NCI-H1694 treated with DMSO at 0.1 percent for 48 hours (cell line): ENCODE measurements around the gene HSH2D.
"Not testable (repeated sequence)": the region's sequence is repeated elsewhere in the genome, so short reads cannot be mapped to it uniquely, and the experiment has no call there.

ENCODE experiments used
- DNase-seq: peaks from one replicate; lab custom pipeline; 2025; lab: John Stamatoyannopoulos, UW

Gene HSH2D

DNA sequence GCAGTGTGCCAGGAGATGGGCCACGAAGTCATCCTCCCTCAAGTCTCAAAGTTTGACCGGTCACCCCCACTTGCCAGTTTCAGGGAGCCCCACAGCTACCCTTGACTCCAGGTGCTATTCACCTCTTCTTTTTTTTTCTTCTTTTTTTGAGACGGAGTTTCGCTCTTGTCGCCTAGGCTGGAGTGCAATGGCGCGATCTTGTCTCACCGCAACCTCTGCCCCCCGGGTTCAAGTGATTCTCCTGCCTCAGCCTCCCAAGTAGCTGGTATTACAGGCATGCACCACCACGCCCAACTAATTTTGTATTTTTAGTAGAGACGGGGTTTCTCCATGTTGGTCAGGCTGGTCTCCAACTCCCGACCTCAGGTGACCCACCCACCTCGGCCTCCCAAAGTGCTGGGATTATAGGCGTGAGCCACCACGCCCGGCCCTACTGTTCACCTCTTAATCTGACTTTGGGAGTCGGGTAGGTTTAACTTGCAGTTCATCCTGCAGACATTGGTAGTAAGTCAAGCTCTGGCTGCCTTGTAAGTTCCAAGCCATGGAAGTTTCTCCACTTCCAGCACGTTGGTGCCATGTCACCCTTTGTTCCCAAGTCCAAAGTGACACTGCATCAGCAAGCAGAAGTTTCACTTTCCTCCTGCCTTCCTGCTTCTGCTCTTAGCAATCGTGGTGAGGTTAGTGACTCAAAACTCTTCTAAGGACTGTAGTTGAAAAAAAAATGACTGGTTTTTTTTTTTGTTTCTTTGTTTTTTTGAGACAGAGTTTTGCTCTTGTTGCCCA, 24.2 kb upstream of the HSH2D start:
- not testable (repeated sequence) for DNase-seq

DNA sequence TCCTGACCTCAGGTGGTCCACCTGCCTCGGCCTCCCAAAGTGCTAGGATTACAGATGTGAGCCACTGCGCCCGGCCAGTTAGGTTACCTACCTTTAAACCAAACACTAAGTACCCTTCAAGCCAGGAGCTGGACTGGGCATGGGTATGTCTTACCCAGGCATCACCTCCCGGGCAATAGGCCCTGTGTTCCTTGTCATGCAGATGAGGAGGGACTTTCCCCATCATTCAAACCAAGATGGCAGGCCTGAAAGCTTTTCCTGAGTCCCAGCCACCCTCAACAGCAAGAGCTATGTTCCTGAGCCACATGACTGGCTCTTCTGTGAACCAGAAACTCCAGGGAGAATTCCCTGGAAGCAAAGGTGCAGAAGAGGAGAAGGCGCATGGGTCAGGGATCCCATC, 22.3 kb upstream of the HSH2D start:
- no peak for DNase-seq

DNA sequence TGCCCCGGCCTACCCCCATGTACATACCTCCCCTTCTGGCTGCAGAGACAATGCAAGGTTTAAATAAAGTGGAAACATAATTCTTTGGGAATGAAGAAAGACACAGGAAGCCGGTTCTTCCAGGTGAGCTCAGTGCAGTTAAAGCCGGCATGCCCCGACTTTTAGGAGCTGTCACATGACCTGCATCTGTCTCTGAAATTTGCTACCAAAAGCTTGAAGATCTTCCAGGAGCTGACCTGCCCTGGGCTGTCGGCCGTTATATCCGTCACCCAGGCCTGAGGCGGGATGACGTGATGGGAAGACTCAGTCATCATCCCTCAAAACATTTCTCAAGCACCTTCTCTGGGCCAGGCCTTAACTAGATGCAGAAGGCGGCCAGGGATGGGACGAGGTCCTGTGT, 21.5 kb upstream of the HSH2D start:
- no peak for DNase-seq

DNA sequence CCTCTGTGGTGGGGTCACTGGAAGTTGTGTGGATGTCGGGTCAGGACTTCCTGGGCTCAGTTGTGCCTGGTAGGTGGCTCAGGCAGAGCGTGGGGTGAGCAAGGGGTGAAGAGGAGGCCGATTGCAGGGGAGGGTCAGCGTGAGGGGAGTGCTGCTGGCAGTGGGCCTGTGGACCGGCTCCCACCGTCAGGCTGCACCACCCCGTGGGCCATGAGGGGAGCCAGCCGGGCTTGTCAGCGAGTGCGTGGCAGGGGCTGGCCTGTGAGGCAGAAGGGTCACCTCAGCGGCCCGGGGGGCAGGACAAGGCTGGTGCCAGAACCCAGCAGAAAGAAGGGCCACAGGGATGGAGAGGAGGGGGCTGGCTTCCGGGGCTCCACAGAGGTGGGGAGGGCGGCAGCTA, 18.5 kb upstream of the HSH2D start:
- DNase-seq: no peak

DNA sequence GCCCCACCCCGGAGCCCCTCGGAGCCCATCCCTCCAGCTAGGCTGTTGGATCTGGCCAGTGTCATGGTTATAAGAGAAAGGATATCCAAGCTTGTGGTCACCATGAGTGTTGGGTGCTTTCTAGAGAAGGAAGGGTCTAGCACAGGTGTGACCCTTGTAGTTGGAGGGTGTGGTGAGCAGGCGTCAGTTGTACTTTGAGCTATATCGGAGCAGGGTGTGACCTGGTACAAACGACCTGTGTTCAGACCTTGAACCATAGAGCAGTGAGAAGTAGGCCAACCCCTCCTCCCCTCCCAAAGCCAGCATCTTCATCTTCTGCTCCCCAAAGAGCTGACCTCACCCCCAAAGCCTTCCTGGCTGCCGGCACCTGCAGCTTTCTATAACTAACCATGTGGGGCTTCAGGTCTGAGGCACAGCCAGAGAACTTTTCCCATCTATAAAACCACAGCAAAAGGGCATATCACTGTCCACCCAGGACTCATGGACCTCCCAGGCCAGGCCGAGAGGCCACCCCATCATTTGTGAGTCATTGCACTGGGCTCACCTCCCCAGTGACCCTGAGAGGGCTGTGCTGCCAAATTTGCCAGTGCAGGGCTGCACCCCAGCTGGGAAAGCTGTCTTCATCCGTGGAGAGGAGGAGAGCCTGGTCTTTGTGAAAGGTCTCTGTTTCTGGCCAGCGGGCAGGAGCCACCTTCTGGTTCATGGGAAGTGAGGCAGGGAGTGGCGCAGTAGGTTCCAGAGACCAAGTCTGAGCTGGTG, 17.6 kb upstream of the HSH2D start:
- DNase-seq: no peak

DNA sequence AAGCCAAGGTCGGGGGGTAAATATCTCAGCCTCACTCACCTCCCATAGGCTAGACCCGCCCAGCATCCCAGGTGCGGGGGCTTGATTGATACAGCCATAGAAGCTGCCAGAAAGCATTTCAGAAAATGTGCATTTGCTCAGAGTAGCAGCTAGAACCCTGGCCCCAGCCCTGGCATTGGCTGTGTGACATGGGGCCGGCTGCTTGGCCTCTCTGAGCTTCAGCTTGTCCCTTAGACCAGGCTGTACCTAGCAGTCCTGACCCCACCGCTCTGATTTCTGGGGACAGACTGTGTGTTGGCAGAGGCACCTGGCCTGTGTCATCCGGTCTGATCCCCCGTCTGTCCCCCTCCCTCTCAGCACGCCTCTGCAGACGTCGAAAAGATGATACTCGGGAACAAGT, 16.4 kb upstream of the HSH2D start:
- no peak for DNase-seq

DNA sequence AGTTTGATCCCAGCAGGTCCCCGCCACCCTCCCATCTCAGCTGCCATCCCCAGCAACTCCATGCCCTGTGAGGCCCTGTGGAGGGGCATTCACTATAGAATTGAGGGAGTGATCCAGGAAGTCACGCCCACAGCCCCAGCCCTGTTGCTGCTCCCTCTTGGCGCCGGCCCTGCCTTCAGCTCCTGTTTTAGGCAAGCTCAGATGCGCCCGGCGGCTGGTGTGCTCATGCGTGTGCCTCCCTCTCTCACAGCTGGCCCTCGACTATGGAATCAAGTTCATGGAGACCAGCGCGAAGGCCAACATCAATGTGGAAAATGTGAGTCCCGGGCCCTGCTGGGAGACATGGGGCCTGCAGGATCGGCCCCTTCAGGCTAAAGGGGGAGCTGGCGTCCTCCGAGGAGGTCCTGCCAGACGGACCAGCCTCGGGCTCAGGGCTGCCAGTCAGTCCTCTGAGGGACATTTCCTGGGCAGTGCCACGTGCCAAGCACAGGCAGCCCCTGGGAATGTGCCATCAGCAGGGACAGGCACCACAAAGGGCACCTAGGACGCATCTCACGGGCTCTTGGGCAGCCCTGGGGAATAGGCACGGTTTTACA, 15.6 kb upstream of the HSH2D start:
- DNase-seq: no peak

DNA sequence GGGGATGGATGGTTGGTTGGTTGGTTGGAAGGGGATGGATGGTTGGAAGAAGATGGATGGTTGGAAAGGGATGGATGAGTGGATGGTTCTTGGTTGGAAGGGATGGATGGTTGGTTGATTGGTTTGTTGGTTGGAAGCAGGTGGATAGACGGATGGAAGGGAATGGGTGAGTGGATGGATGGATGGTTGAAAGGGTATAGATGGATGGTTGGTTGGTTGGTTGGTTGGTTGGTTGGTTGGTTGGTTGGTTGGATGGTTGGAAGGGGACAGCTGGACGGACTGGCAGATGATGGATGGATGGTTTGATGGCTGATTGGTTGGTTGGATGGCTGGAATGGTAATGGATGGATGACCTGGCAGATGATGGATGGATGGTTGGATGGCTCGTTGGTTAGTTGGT, 11.8 kb upstream of the HSH2D start:
- no peak for DNase-seq

DNA sequence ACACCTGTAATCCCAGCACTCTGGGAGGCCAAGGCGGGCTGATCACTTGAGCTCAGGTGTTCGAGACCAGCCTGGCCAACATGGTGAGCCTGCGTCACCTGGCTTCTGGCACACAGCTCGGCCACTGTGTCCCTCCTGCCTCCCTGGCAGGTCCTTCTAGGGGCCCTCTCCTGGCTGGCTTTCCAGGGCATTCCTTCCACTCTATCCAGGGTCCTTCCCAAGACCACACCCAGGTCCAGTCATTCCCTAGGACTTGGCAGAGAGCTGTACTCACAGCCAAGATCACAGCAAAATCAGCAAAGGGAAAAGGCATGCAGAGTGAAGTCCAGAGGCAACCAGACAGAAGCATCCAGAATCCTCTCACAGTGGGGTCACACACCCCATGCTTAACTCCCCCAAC, 9.7 kb upstream of the HSH2D start:
- DNase-seq: no peak

DNA sequence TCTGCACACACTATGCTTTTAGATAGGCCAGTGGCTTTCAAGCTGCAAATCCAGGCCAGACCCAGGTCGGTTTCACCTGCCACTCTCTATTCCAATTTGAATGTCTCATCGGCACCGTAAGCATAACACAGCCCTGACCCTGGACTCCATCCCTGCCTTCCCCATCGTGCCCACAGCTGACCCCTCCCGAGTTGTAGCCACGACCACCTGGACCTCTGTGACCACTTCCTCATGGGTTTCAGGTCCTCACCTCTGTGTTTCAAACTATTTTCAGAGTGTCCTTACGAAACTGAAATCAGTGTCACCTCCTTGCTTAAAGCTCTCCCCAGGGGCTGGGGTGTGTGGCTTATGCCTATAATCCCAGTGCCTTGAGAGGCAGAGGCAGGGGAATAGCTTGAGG, 9.0 kb upstream of the HSH2D start:
- DNase-seq: no peak

DNA sequence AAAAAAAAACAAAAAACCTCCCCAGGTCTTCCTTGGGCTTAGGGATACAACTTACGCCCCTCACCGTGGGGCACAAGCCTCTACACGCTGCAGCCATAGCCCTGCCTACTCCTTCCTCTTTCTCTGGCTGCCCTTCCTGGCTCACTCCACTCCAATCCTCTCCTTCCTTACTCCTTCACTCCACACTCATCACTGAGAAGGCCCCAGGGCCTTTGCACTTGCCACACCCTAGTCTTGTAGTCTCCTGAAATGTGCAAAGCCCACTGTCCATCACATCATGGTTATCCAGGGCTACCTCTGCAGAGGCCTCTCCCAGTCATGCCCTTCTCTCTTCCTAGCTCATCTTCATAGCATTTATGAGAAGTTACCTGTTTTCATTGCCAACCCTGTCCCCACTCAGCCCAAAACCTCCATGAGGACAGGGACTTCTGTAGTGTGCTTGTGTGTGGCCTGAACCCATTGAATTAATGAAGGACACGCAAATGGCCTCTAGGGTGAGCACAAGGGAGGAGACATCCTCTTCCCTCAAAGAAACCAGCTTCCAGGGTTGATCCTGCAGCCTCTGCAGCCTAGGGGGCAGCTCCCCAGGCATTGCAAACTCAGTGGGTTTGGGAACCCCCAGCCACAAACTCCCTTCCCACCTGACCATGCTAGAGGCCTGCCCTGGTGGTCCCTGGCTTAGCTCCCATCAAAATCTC, 7.9 kb upstream of the HSH2D start:
- no peak for DNase-seq

DNA sequence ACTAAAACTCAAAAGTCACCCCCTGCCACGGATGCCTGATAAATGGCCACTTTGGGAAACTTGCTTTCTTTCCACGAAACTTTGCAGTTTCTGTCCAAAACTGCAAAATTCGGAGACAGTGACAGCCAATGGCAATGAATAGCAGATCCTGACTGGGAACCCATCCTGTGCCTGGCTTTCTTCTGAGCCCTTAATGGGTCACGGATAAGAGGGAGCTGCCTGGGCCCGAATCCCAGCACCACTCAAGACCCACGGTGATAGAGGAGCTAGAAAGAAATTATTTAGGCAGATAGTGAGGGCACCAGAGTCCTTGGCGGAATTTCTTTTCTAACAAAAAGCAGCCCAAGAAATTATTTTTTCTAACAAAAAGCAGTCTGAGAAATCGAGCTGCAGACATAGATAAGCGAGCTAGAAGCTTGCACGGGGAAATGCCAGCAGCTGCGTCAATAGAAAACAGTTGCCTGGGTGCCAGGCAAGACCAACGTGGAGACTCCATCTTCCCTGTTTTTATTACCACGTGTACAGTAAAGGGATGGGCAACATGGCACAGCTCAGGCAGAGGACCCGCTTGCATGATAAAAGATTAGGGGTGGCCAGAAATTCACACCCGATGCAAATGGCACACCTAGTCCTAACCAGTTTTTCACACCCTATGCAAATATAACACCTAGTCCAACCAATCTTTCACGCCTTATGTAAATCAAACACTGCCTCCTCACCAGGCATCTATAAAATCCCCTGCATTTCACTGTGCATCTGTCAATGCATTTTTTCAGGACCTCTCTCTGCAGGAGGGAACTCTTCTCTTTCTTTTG, 7.1 kb upstream of the HSH2D start:
- no peak for DNase-seq

DNA sequence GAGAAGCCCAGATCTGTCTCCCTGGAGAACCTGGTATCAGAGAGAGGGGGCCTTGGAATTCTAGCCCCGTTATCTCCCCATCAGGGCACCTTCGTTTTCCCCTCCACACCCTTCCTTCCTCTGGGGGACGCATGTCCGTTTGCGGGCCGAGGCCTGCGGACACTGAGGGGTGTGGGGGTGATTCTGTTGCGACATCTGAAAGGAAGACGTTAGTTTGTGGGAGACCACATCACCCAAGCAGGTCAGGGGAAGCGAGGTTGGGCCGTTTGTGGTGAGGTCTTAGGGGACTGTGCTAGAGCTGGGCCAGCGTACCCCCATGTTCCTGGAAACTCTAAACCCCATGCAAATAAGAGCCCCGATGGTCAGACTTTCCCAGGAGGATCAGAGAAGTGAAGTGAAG, 3.7 kb upstream of the HSH2D start:
- no peak for DNase-seq

DNA sequence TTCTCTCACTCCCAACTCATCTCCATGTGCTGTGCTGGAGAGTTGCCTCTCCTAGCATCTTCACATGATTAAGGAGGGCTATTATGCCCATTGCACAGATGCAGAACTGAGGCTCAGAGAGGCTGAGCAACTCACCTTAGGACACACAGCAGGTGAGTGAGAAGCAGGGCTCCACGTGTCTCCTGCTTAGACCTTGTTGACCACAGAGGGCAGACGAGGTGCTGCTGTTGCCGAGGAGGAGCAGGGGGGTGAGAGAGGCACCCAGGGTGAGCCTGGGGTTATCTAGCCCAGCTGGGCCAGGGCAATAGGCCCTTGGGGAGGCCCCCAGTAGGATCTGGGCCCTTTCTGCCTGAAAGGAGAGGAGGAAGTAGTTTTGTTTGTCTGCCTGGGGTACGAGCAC, 2.4 kb upstream of the HSH2D start:
- no peak for DNase-seq

DNA sequence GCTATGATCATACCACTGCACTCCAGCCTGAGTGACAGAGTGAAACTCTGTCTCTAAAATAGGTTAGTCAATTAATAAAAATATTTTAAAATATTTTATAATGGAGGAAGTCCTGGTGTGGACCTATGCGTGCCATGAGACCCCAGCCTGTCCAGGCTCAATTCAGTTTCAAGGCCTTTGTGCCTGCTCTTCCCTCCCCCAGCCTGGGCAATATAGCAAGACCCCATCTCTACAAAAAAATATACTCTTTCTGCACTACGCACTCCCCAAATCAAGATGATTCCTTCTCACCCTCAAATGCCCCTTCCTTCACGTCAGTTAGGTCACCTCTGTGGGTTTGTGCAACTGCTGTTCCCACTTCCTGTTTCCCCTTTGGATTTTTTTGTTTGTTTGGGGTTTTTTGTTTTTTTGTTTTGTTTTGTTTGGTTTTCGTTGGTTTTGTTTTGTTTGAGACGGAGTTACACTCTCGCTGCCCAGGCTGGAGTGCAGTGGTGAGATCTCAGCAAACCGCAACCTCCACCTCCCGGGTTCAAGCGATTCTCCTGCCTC, 1.4 kb upstream of the HSH2D start:
- no peak for DNase-seq

DNA sequence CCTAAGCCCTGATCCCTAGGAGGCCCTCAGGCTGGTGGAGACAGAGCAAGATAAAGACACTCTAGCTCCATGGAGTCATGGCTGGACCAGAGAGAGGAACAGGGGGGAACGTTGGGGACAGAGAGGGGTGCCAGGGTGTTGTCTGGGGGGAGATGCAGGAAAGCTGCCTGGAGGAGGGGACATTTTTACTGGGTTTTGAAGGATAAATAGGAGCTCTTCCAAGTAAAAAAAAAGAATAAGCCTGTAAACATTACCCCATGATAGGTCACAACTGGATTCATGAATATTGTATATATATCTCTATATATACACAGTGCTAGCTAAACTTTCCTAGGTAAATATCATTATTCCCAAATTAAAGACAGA, 714 bp downstream of the HSH2D start:
- DNase-seq: no peak

DNA sequence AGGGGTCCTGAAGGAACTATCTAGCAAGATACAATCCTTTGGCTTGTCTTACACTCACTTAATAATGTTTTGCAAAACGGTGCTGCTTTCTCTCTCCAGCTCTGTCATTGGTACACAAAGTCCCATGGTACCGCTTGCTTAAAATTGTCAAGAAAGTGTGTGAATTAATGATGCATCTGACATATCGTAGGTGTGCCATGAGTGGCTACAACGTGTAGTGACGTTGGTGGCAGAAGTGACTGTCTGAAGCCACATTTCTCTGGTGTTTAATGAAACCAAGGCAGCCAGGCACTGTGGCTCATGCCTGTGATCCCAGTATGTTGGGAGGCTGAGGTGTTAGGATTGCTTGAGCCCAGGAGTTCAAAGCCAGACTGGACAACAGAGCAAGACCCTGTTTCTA, 2.6 kb downstream of the HSH2D start:
- no peak for DNase-seq

DNA sequence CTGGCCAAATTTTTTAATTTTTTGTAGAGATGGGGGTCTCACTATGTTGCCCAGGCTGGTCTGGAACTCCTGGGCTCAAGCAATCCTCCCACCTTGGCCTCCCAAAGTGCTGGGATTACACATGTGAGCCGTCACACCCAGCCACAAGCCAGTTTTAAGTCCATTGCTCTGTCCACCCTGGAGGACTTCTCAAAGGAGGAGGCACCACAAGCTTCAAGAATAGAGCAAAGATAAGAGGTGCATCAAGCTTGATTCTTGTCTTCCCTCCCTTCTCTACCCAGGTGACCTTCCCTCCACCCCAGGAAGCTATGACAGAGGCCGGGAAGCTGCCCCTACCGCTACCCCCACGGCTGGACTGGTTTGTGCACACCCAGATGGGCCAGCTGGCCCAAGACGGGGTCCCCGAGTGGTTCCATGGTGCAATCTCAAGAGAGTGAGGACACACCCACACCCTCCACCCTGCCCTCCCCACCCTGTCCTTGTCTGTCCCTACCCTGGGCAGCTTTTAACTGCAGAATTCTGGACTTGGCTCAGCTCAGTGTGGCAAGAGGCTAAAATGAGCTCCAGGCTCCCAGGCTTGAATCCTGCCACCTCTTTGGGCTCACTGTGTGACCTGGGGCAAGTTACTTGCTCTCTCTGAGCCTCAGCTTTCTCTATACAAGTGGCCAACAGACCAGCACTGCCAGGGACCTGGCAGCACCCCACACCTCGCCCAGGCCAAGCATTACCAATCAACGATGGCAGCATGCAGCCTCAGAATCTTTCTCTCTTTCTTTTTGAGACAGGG, 5.2 kb downstream of the HSH2D start:
- no peak for DNase-seq

DNA sequence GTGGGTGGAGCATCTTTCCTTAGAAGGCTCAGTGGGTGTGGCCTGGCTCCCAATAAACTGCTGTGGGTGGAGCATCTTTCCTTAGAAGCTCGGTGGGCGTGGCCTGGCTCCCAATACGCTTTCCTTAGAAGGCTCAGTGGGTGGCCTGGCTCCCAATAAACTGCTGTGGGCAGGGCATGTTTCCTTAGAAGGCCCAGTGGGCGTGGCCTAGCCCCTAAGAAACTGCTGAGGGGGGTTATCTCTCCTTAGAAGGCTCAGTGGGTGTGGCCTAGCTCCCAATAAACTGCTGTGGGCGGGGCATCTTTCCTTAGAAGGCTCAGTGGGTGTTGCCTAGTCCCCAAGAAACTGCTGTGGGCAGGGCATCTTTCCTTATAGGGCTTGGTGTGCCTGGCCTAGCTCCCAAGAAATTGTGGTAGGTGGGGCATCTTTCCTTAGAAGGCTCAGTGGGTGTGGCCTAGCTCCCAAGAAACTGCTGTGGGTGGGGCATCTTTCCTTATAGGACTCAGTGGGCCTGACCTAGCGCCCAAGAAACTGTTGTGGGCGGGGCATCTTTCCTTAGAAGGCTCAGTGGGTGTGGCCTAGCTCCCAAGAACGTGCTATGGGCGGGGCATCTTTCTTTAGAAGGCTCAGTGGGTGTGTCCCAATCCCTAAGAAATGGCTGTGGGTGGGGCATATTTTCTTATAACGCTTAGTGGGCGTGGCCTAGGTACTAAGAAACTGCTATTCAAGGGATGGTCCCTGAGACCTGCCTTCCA, 10.3 kb downstream of the HSH2D start:
- no peak for DNase-seq

DNA sequence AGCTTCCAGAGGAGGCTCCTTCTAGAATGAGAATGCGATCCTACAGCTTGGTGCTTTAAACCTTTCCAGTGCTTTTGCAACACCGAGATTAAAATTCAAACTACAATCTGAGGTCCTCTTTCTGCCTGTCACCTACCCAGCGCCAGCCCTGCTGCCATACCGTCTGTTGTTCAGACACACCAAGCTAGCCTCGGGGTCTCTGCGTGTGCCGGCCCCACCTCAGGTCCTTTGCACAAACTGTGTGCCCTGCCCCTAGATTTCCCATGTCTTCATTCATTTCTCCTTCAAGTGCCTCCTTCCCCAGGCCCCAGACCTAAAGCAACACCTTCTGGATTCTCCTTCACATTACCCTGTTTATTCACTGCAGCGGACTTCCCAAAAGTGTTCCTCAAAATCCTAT, 11.1 kb downstream of the HSH2D start:
- DNase-seq: no peak
